Activated CD8-positive, alpha-beta memory T cell treated with anti-CD3 and anti-CD28 coated beads, Interleukin-2, amount 50 U/mL, for 24 hours (primary cell): Measurements from ENCODE around the gene TEX26.

Experiments used
- DNase-seq: peaks from one replicate; pipeline ENCODE4 v3.0.0-alpha.2; 2020; ENCODE audit errors: extremely low read depth

The TEX26 gene

DNA sequence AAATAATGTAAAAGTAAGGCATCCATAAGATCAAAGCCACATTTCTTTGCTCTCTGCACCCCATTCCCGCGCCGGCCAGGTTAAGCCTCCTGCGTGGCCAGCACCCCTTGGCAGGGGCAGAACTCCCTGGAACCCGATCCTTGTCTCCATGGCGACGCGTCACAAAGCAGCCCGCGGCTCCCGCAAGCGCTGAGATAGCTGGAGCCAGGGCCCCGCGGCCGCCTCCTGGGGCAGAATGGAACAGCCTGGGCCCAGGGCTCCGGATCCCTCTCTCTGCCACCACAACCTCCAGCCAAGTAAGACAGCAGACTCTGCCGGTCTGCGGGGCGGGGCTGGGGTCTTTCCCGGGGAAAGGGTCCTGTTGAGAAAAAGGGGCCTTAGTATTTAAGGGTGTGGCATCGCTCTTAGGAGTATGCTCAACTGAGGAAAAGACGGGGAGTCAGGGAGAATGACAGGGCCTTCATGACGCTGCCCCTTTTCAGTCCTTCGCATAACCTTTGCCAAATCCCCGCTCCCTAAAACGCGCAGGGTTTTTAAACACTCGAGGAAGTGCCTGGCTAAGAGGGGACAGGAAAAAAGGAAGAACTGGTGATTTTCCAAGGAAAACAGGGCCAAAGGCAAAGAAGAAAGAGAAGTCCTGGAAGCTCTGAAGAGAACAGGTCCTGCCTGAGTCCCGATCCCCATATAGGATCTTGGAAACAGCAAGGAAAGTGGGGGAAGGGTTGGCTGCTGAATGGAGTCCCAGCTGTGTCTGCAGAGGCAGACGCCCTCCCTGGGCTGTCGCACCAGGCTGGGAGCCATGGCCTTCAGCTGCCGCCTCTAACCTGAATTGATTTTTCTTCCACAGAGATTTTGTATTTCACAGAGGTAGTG is at the start of gene TEX26:
TSS of gene TEX26 (plus strand) at position 176 of the 873 bp plus-strand sequence. CDS start at position 236, 60 bp downstream.
- no peak for DNase-seq

DNA sequence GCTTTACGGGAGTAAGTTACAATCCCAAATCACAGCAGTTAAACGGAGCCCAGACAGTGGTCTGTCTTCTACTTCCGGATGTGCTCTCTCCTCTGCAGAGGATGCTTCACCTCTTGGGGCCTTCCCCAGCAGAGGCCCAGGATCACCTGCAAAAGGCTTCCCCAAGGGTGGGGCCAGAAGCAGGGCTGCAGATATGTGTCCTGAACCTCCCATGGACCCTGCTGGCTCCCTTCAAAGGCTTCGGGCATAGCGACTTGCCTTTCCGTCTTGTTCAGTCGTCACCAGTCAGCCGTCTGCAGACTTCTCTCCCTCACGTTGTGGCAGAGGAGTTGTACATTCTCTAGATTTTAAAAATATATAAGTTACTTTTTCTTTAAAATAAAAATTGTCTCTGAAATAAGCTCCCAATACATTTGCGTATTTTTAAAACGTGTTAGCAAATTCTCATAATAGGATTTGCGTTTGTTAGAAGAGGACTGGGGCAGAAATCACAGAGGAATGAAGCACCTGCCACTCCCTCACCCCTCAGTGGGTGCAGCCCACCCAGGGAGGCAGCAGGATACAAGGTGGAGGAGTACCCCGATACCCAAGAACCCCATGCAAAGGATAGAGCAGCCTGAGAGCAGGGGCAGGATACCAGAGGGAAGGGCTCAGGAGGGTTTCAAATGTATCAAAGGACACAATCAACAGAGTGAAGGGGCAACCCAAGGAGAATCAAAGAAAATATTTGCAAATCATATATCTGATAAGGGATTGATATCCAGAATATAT is 49.3 kb upstream of the TEX26 start:
- no peak for DNase-seq

DNA sequence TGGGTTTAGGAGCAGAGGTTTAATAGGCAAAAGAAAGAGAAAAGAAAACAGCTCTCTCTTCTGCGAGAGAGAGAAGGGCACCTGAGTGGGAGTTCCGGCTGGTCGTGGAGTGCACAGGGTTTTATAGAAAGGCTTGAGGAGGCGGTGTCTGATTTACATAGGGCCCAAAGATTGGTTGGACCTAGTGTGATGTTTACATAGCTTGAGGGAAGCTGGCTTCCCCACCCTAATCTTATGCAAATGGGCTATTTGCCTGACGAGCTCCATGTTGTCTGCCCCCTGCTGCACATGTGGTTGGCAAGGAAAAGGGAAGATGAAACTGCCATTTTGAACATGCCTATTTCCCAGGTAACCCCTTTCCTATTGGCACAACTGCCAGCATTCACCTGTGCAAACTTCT is 47.9 kb upstream of the TEX26 start:
- no peak for DNase-seq

DNA sequence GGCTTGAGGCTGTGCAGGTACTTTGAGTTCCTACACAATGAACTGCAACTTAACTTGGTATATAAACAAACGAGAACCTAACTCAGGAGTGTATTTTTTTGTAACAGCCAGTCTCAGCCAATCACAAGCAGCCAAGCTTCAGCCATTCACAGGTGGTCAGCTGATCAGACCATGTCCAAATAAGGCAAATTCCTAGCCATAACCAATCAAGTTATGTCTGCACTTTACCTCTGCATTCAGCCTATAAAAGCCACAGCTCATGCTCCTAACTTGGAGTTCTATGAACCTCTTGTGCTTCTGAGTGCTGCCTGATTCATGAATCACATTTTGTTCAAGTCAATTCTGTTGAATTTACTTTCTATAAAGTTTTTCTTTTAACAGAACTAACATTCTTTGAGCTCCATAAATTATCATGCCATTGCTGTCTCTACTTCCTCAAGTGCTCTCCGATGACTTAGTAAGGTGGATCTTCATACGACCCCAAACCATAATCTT is 43.2 kb upstream of the TEX26 start:
- DNase-seq = no peak

DNA sequence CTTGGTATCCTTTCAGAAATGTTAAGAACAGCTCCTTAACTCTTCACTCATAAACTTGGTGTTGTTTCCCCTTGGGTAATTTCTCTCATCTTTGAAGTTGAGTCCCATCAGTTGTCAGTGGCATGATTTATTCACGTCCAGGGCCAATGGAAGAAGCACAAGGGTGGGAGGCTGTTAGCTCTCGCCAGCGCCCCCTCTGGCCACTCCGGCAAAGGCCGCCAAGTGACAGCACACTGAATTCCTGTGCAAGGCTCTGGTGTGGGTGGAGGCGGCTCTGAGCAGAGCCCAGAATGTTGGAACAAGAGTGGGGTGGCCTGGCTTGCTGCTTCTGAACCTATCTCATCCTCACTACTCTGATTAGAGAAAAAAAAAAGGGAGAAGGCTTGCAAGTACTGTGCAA is 39.5 kb upstream of the TEX26 start:
- DNase-seq = no peak

DNA sequence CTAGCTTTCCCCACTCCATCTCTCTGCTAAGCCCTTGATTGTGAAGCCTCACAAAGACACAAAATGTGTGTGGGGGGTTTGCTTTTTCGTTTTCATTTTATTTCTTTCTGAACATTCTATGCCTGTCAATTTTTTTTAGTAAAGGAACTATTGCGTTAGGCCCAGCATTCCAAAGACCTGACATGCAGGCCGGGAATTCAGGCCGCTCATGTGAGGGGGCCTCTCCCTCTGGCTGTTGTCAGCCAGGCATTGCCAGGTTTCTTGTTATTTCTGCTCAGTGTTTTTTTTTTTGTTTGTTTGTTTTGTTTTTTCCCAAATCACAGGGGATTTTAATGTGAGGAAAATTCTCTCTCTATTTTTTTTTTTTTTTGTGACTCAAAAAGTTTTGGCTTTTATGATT is 36.7 kb upstream of the TEX26 start:
- no peak for DNase-seq

DNA sequence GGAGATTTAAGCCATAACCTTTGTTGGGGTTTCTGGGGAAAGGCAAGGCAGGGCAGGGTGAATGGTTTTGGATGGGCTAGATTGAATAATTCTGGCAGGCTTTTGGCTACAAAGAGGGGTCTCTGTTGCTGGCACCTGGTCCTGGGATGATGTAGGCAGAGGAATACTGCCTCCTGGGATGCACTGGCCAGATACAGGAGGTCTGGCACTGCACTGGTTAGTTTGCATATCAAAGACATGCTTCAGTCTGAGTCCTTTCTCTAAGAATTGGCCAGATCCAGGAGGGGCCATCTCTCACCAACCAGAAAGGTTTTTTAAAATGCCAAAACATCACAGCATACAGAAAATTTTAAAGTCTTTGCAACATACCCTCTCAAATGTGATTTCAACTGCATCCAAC is 34.4 kb upstream of the TEX26 start:
- DNase-seq = no peak

DNA sequence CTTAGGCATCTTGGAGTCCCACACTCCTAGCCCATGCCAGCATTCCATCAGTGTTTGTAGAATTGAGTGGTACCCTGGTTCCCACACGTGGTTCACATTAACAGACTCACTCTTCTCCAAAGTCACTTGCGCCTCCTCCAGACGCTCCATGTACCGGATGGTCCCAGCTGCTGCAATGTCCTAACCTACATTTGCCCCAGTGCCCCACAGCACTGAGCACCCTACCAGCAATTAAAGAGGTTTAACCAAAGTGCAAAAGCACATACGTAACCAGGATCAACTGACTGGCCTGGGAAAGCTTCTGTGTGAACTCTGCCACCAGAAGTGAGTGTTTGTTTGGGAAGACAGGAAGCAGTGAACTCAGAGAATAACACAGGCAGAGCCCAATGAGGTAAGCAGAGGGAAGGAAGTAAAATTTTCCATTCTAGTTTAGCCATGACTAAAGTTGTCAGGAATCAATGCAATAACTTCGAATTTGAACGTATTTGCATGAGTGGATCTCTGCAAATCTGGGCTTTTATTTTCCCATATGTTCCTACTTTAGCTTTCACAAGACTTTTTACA is 33.7 kb upstream of the TEX26 start:
- DNase-seq = no peak

DNA sequence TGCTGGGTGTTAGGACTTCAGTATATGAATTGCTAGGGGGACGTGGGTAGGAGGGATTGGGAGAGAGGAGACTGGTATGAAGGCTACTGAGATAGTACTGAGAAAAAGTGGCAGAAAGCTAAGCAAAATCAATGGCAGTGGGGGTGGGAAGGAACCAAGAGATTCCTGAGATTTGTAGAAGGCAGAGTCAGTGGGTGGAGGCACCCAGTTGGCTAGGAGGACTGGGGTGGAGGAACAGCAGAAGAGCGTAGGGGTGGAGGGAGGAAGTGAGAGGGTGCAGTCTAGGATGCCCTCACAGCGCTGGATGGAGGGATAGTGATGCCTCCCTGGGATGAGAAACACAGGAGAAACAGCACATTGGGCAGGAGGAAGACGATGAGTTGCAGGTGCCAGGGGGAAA is 32.0 kb upstream of the TEX26 start:
- no peak for DNase-seq

DNA sequence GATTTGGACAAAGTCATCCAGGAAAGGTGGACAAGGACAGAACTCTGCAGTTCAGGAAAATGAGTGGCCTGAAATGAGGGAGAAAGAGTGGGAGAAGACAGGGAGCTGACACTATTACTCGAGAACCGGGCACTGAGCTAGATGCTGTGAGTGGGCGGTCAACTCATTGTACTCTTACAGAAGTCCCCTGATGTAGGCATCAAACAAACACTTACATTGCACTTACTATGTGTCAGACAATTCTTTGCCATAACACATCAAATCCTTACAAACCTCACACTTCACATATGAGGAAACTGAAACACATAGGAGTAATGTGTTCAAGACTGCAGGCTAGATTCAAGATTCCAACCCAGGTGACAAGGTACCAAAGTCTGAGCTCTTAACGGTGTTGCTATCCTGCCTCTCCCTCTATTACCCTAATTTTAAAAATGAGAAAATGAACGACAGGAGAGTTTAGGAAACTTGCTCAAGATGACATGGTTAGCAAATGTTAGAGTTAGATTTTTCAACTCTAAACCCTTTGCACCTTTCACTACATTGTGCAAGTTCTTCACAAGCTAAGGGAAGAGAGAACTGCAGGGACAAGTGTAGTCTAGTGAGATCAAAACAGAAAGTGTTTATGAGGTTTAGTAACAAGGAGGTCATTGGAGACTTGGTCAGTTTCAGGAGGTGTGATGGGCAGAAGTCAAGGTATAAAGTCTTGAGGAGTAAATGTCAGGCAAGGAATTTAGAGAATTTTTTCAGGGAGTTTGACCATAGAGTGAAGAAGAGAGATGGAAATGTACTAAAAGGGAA is 31.3 kb upstream of the TEX26 start:
- DNase-seq = no peak

DNA sequence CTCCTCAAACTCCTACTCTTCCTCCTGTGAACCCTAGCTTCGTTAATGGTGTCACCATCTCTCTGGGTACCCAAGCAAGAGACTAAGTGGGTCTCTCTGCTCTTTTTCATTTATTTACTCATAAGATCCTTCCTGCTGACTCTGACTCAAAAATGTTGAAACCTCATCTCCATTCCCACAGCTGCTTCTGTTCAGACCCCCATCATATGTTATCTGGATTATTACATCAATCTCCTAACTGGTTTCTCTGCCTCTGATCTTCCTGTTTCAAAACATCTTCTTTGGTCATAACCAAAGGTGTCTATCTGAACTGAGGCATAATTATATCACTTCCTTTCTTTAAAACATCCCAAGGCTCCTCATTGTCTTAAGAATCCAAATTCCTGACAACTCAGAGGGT is 28.4 kb upstream of the TEX26 start:
- DNase-seq = no peak

DNA sequence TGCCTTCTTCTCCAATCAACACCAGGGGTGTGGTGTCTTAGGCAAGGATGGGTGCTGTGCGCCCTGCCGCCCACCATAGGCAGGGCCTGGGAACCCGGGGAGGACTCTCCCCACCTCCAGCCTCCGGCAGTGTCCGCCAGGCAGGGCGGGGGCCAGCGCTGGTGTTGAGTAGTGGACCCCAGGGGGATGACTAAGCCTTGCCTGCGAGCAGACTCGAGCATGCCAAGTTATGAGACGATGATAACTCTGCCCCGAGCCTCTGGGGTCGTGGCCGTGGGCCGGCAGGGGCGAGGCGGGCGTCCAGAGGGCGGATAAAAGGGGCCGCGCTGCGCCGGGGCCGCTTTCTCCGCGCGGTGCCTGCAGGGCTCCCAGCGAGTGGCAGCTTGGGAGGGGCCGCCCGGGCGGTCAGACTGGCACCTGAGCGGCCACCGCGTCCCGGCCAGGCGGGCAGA is 26.5 kb upstream of the TEX26 start, which contains the start of gene MEDAG:
TSS of gene MEDAG (plus strand) at position 340 of the 452 bp plus-strand sequence. CDS start 245 bp downstream, outside the sequence.
- DNase-seq = no peak

DNA sequence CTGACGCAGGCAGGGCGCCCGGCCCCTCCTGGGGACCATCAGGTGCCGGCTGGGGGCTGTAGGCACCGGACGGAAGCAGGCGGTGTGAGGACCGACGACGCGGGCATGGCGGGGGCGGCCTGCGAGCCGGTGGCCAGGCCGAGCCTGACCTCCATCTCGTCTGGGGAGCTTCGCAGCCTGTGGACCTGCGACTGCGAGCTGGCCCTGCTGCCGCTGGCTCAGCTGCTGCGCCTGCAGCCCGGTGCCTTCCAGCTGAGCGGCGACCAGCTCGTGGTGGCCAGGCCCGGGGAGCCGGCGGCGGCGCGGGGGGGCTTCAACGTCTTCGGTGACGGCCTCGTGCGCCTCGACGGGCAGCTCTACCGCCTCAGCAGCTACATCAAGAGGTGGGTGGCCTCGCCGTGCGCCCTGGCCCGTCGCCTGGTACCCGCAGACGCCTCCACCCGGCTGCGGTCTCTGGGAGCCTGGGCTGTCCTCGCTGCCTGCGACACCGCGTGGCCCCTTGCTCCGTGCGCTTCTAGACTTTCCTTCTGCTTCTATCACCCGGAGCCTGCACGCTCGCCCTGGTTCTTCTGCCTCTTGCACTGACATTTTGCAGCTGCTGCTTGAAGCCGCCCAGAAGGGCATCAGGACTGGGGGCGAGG is 25.9 kb upstream of the TEX26 start:
- no peak for DNase-seq

DNA sequence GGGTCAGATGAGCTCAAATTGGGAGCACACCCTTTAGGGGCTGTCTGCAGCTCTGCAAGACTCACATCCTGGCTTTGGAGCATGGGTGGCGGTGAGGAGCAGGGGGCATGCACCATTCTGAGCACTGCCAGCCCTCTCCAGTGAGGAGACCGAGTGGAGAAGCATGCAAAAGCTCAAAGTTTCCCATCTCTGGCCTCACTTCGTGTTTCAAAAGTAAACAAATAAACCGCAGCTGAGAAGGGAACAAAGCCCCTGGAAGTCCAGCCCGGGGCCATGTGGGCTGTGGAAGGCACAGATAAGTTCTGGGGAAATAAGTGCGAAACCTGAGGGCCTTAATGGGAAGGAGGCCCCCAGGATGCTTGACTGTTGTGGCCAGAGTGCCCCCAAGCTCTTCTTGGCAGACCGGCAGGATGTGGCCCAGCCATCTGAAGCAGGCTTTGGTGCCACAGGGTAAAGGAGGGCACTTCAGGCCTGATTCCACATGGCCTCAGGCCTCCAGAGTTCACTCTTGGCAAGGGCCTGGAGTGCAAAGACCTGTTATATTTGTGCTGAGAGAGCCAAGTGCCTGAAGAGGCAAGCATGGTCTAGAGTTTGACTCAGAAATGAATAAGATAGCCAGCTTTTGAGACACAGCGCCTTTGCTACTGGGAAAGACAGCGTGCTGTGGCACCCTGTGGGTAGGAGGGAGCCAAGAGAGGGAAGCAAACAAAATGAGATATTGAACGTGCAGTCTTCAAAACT is 25.2 kb upstream of the TEX26 start:
- no peak for DNase-seq

DNA sequence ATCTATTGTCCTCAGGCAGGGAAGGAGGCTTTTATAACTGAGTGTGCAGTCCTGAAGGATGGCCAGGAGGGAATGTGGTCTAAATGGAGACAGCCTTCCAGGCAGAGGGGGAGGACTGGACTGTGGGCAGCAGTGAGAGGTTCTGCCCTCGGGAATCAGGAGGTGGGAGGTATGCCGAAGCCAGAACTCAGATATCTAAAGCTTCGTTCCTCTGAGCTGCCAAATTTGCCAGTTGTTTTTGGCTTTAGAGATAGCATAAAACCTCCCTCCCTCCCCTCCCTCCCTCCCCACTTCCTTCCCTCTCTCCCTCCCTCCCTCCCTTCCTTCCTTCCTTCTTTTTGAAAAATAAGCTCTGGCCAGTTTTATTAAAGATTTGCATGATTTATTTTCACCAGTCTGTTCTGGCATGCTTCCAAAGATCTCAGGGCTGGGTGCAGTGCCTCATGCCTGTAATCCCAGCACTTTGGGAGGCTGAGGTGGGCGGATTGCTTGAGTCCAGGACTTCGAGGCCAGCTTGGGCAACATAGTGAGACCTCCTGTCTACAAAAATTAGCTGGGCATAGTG is 24.0 kb upstream of the TEX26 start:
- DNase-seq = no peak

DNA sequence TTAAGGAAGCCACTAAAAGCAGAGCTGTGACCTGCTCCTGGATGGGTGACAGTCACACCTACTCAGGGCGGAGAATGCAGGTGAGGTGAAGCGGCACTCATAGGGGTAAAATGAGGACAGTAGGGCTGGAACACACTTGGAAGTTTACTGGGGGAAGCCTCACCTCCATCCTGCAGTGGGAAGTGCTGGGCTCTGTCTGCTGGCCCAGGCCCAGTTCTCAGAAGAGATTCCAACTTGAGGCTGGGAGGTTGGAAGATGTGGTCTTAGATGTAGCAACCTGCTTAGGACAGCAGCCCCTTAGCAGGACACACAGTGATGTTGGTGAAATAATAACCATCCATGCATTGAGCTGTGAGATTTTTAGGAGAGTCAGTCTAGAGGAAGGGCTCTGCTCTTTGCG is 21.8 kb upstream of the TEX26 start:
- DNase-seq = no peak

DNA sequence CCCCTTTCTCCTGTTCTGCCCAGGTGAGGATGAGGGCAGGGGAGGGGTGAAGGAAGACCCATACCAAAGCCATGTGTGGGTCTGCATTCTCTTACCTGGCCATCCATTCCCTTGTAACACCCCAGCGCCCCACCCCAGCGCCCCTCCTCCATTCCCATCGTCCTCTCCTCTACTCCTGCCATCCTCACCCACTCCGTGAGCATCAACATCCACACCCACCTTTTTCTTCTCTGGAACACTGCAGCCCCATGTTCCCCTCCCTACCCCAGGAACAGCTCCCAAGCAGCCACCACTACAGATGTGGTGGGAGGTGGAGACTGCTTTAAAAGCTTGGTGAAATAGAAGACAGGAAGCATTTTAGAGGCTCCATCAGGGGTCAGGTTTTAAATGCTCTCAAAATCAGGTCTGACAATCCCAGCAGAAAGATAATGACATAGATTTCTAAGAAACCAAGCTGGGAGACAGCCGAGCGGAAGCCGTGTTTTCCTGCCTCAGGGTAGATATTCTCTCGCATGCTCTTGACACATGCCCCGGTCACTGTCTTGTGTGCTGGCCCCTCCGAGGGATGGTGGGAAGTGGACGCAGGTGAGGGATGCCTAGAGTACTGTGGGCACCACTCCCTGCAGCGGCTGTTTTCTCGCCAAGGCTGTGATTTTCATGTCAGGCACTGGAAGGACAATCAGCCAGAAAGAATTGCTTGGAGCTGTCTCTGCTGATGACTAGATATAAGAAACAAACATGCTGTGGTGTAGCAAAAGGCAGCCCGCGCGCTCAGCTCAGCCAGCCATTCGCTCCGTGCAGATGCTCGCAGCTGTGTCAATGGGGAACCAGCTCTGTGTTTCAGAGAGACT is 16.5 kb upstream of the TEX26 start:
- no peak for DNase-seq

DNA sequence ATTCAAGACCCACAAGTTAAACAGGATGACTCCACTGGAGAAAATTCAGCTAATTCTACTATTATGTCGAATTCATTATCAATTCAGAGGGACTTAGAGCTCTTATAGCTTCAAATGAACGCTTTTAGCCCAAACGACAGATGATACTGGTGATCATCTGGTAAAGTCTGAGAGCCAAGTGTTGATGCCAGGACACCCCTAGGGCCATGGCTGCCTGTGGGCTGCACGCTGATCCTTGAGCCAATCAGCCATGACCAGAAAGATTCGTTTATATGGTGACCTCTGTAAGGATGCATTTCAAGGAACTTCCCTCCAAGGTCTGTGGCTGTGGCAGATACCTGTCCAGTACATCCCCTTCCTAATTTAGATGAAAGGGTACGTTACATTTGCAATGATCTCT is 15.5 kb upstream of the TEX26 start:
- no peak for DNase-seq
